HepG2 (cell line): ENCODE measurements around the gene SLC25A22. TPM values are rescaled to one million over a fixed set of nuclear protein-coding genes. Genes with fewer than 3 reads are reported as not detected.

Source experiments
- ATAC-seq: fragments of 200-7000 bp; cut with Tn5 transposase; 3 replicates; pipeline ENCODE4 v1.9.1; 2020; ENCODE audit warnings: mild to moderate bottlenecking, moderate library complexity
- BruUV-seq: library from RNA; stranded (reverse); fragments of 400-500 nt; replicated peaks from 2 replicates; lab custom pipeline; 2021; lab: Mats Ljungman, UMichigan
- CTCF ChIA-PET: fragments of 300-600 bp; formaldehyde crosslinking; extraction: SDS; loops from one replicate; lab custom pipeline; 2021; ENCODE audit warnings: low total read pairs, inconsistent platforms, low intra/inter-chr PET ratio; lab: Yijun Ruan, JAX
- POLR2A ChIA-PET: fragments of 350-600 bp; sonication (Branson Sonifier 250); formaldehyde crosslinking; loops from one replicate; lab custom pipeline; 2020; ENCODE audit warnings: antibody characterized with exemption, inconsistent platforms; lab: Yijun Ruan, JAX
- DNase-seq: peaks from one replicate; pipeline ENCODE4 v3.0.0-alpha.2; 2015; ENCODE audit warnings: low spot score
- FAIRE-seq: peaks from 3 replicates; lab custom pipeline; 2011; peaks lifted over from hg19 to GRCh38; lab: Jason Lieb, UNC
- H2AFZ ChIP-seq: one replicate; pipeline ENCODE4 v1.6.1; 2011; ENCODE audit warnings: low read length, inconsistent platforms
- H3K27ac ChIP-seq: fragments of 300-600 bp; 3 replicates; pipeline ENCODE4 v1.8.0; 2011; ENCODE audit warnings: mixed run types, mild to moderate bottlenecking, mixed read lengths, low read length, inconsistent platforms; ENCODE audit not compliant: insufficient read depth; ENCODE audit errors: extremely low read length
- H3K27me3 ChIP-seq, 2 experiments: fragments of 200-600 bp in 1 of 2; 2 replicates in 1 of 2; 3 replicates in 1 of 2; pipeline versions ENCODE4 v1.6.0 to v1.8.0; 2011; ENCODE audit warnings: low read length in 2 of 2, mild to moderate bottlenecking in 2 of 2, moderate library complexity in 2 of 2, inconsistent platforms in 1 of 2; ENCODE audit not compliant: insufficient read depth in 2 of 2, control insufficient read depth in 1 of 2
- H3K36me3 ChIP-seq, 2 experiments: fragments of 200-600 bp in 1 of 2; replicated peaks in 1 of 2; 2 replicates in 1 of 2; 3 replicates in 1 of 2; pipeline versions ENCODE4 v1.5.1 to v1.8.0; 2011; ENCODE audit warnings: low read length in 2 of 2, inconsistent platforms in 1 of 2; ENCODE audit not compliant: insufficient read depth in 2 of 2, control insufficient read depth in 1 of 2
- H3K4me1 ChIP-seq: 2 replicates; pipeline ENCODE4 v1.5.1; 2012; ENCODE audit warnings: low read length, inconsistent platforms; ENCODE audit not compliant: insufficient read depth
- H3K4me2 ChIP-seq: 2 replicates; pipeline ENCODE4 v1.6.0; 2011; ENCODE audit warnings: low read depth, low read length, inconsistent platforms
- H3K4me3 ChIP-seq, 3 experiments: fragments of 200-600 bp in 1 of 3; sonication (generic), shearing (Covaris generic) in 1 of 3; replicated peaks in 1 of 3; 2 replicates each; pipeline ENCODE4 v1.5.1; 2011 to 2016; ENCODE audit warnings: low read length in 3 of 3, inconsistent platforms in 2 of 3, low read depth in 2 of 3, mild to moderate bottlenecking in 2 of 3, control low read depth in 1 of 3, mixed read lengths in 1 of 3; ENCODE audit not compliant: insufficient read depth in 1 of 3
- H3K79me2 ChIP-seq: one replicate; pipeline ENCODE4 v1.6.1; 2011; ENCODE audit warnings: low read length, inconsistent platforms; ENCODE audit not compliant: insufficient read depth
- H3K9ac ChIP-seq: 2 replicates; pipeline ENCODE4 v1.6.0; 2011; ENCODE audit warnings: mild to moderate bottlenecking, low read depth, low read length, inconsistent platforms; ENCODE audit not compliant: insufficient read depth
- H3K9me3 ChIP-seq: 2 replicates; pipeline ENCODE4 v1.5.1; 2012; ENCODE audit warnings: mild to moderate bottlenecking, low read length
- H4K20me1 ChIP-seq: 2 replicates; pipeline ENCODE4 v1.6.0; 2011; ENCODE audit warnings: inconsistent platforms, mild to moderate bottlenecking, low read length, moderate library complexity; ENCODE audit not compliant: insufficient read depth
- ARNT2 ChIP-seq: sonication (generic); formaldehyde crosslinking; IDR thresholded peaks from 2 replicates; pipeline ENCODE4 v1.8.0; 2022; ENCODE audit warnings: mild to moderate bottlenecking, low read depth, missing genetic modification reagents, moderate library complexity
- GATAD2A ChIP-seq: IDR thresholded peaks from 2 replicates; pipeline ENCODE4 v1.6.1; 2016
- HNF4G ChIP-seq, 2 experiments: sonication (generic) in 1 of 2; formaldehyde crosslinking in 1 of 2; IDR thresholded peaks; 2 replicates each; pipeline versions ENCODE4 v1.4.0 to v1.6.1; 2011 to 2020; ENCODE audit warnings: borderline replicate concordance in 2 of 2, low read depth in 2 of 2, mild to moderate bottlenecking in 2 of 2, low read length in 1 of 2, missing genetic modification reagents in 1 of 2, moderate library complexity in 1 of 2
- JDP2 ChIP-seq: sonication (generic); formaldehyde crosslinking; IDR thresholded peaks from 2 replicates; pipeline ENCODE4 v1.8.1; 2022; ENCODE audit warnings: missing genetic modification reagents, borderline replicate concordance
- KDM1A ChIP-seq: IDR thresholded peaks from 2 replicates; pipeline ENCODE4 v1.6.1; 2016; ENCODE audit warnings: missing compliant biosample characterization
- POGZ ChIP-seq: sonication (generic); formaldehyde crosslinking; IDR thresholded peaks from 2 replicates; pipeline ENCODE4 v1.4.0; 2020; ENCODE audit warnings: mild to moderate bottlenecking, missing genetic modification reagents
- PTBP1 ChIP-seq: fragments of 200-400 bp; formaldehyde crosslinking; IDR thresholded peaks from 2 replicates; pipeline ENCODE4 v1.6.1; 2018; ENCODE audit warnings: low read length, low read depth; ENCODE audit not compliant: poor library complexity, severe bottlenecking
- SPEN ChIP-seq: sonication (generic); formaldehyde crosslinking; IDR thresholded peaks from 2 replicates; pipeline ENCODE4 v1.5.1; 2020; ENCODE audit warnings: low read depth, mild to moderate bottlenecking, missing genetic modification reagents
- SRSF9 ChIP-seq: fragments of 200-400 bp; formaldehyde crosslinking; IDR thresholded peaks from 2 replicates; pipeline ENCODE4 v1.6.1; 2018; ENCODE audit warnings: borderline replicate concordance, mild to moderate bottlenecking, low read depth, low read length; ENCODE audit not compliant: insufficient read depth, poor library complexity, severe bottlenecking
- TBX2 ChIP-seq: sonication (generic); formaldehyde crosslinking; IDR thresholded peaks from 2 replicates; pipeline ENCODE4 v1.5.0; 2020; ENCODE audit warnings: missing genetic modification reagents, mild to moderate bottlenecking, borderline replicate concordance
- TMF1 ChIP-seq: sonication (generic); formaldehyde crosslinking; IDR thresholded peaks from 2 replicates; pipeline ENCODE4 v1.8.1; 2022; ENCODE audit warnings: low read depth, missing genetic modification reagents
- ZNF180 ChIP-seq: sonication (generic); formaldehyde crosslinking; IDR thresholded peaks from 2 replicates; pipeline ENCODE4 v1.4.0; 2020; ENCODE audit warnings: low read depth, missing genetic modification reagents, borderline replicate concordance
- ZNF331 ChIP-seq: sonication (generic); formaldehyde crosslinking; IDR thresholded peaks from 2 replicates; pipeline ENCODE4 v1.4.0; 2020; ENCODE audit warnings: missing genetic modification reagents
- ZNF34 ChIP-seq: sonication (generic); formaldehyde crosslinking; IDR thresholded peaks from 2 replicates; pipeline ENCODE4 v1.4.0; 2020; ENCODE audit warnings: mild to moderate bottlenecking, missing genetic modification reagents, borderline replicate concordance
- ZNF354B ChIP-seq: sonication (generic); formaldehyde crosslinking; IDR thresholded peaks from 2 replicates; pipeline ENCODE4 v1.8.0; 2022; ENCODE audit warnings: mild to moderate bottlenecking, missing genetic modification reagents
- WGBS: methylation state at CpG from one replicate; pipeline ENCODE4 v1.1.6; 2017; ENCODE audit warnings: low lambda C conversion rate; 5-methylcytosine and 5-hydroxymethylcytosine counted together
- in situ Hi-C: cut with HindIII; loops from 2 replicates; pipeline ENCODE4 v1.10.0; 2017; ENCODE audit warnings: low pct_unique_long_range_greater_than_20kb; ENCODE audit not compliant: extremely low pct_ligation_motif_present
- intact Hi-C: fragments of 100-400 bp; cut with micrococcal nuclease; formaldehyde crosslinking; loops from one replicate; pipeline ENCODE4 v1.10.0; 2022; ENCODE audit not compliant: unreplicated experiment
- polyA plus RNA-seq, 8 experiments: library from polyadenylated mRNA; depleted of rRNA in 3 of 8; stranded (reverse) in 7 of 8; unstranded in 1 of 8; fragments of >200 nt; fragmentation: Illumina TruSeq in 4 of 8; extraction: Trizol in 4 of 8; gene quantifications; 2 replicates each; pipeline versions ENCODE4 v1.2.1 to v1.2.3, GENCODE V29; 2011 to 2016; ENCODE audit warnings: low read depth in 4 of 8, missing spikeins in 1 of 8, mixed read lengths in 1 of 8; ENCODE audit not compliant: insufficient read depth in 1 of 8
- total RNA-seq, 5 experiments: library from RNA; depleted of rRNA; stranded (reverse); fragments of >200 nt; fragmentation: Illumina TruSeq; extraction: Trizol; gene quantifications; 2 replicates each; pipeline ENCODE4 v1.2.3, GENCODE V29; 2016; ENCODE audit warnings: low read depth in 1 of 5
- TF ChIP-seq, protein P1 (sequence below): sonication (generic); formaldehyde crosslinking; IDR thresholded peaks from 2 replicates; pipeline ENCODE4 v1.8.1; 2022; ENCODE audit warnings: low read depth, mild to moderate bottlenecking, missing genetic modification reagents
- TF ChIP-seq, protein P2 (sequence below): IDR thresholded peaks from 2 replicates; pipeline ENCODE4 v1.6.1; 2016; ENCODE audit warnings: low read depth, borderline replicate concordance
- TF ChIP-seq, protein P3 (sequence below): sonication (generic); formaldehyde crosslinking; IDR thresholded peaks from 2 replicates; pipeline ENCODE4 v1.4.0; 2020; ENCODE audit warnings: low read depth, mild to moderate bottlenecking, missing genetic modification reagents

Gene SLC25A22
- total and polyA plus RNA-seq, 2 of the 13 experiments (the other 11 are each of a cell fraction or from before 2014, with no cell fraction given) = 12.4 to 19.2 TPM

GRCh38 chr11:809287-810039 lies 11.4 kb upstream of the SLC25A22 start, which contains the start of gene RPLP2:
Gene RPLP2, plus strand, starts transcription at chr11:809967. Its CDS starts 268 bp downstream, at chr11:810235.
- H3K4me2 ChIP-seq = peak within 1 kb of the TSS; percentile 97
- peak within 1 kb of the TSS; percentile 95 for H3K27ac ChIP-seq
- ChIA-PET CTCF (no interaction called here), POLR2A (interaction anchor here (0.6 to 2.7 kb wide), 20 partner anchors 10 to 364 kb away, joined by 3 to 127 read pairs (median 5); partner anchors contain the start of genes CEND1, CRACR2B, EPS8L2 and GATD1)
- ATAC-seq = peak; percentile 82
- peak; percentile 93 for DNase-seq
- H3K4me1 ChIP-seq = peaks cover 52% of the 10 kb centered on the region
- no TSS peak for BruUV-seq
- WGBS = 0% methylated on average over 2 of the region's 81 CpGs
- peak; percentile 60 for FAIRE-seq
- H3K9ac ChIP-seq = peak within 1 kb of the TSS; percentile 98
- in situ Hi-C loops (no loop called here), intact Hi-C loops (loop anchor here (5.0 kb wide), 1 partner anchor 33 kb away; the partner anchor contains the start of genes POLR2L and TSPAN4)
- peaks cover 24% of the 10 kb centered on the region for H4K20me1 ChIP-seq
- peaks cover 19 to 27% of the 10 kb centered on the region in 2 experiments for H3K36me3 ChIP-seq
- H3K79me2 ChIP-seq = peaks cover 36% of the 10 kb centered on the region
- peak within 1 kb of the TSS; percentile 97 to 100 (median 99) for H3K4me3 ChIP-seq
- H3K27me3 ChIP-seq = no peaks in the 10 kb centered on the region; a peak in 1 of 5 replicates
- H2AFZ ChIP-seq = no peak within 1 kb of the TSS
- H3K9me3 ChIP-seq = no peaks in the 10 kb centered on the region
- TF ChIP-seq, protein P1, sequence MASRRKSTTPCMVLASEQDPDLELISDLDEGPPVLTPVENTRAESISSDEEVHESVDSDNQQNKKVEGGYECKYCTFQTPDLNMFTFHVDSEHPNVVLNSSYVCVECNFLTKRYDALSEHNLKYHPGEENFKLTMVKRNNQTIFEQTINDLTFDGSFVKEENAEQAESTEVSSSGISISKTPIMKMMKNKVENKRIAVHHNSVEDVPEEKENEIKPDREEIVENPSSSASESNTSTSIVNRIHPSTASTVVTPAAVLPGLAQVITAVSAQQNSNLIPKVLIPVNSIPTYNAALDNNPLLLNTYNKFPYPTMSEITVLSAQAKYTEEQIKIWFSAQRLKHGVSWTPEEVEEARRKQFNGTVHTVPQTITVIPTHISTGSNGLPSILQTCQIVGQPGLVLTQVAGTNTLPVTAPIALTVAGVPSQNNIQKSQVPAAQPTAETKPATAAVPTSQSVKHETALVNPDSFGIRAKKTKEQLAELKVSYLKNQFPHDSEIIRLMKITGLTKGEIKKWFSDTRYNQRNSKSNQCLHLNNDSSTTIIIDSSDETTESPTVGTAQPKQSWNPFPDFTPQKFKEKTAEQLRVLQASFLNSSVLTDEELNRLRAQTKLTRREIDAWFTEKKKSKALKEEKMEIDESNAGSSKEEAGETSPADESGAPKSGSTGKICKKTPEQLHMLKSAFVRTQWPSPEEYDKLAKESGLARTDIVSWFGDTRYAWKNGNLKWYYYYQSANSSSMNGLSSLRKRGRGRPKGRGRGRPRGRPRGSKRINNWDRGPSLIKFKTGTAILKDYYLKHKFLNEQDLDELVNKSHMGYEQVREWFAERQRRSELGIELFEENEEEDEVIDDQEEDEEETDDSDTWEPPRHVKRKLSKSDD = peak; percentile 85
- peak; percentile 86; the same call in 1 of the 2 replicates for TF ChIP-seq TBX2 (CRISPR knock-in tag)
- peak; percentile 75; the same call in 1 of the 2 replicates for TF ChIP-seq ARNT2 (CRISPR knock-in tag)
- TF ChIP-seq ZNF331 (CRISPR knock-in tag) = no peak
- TF ChIP-seq HNF4G (IDR thresholded peaks at IDR 0.05; ENCODE audit: borderline replicate concordance, low read depth, low read length) = 0 out of 2 replicates have a peak, but pooled peaks have one; percentile 3
- TF ChIP-seq HNF4G (CRISPR knock-in tag; IDR thresholded peaks at IDR 0.05; ENCODE audit: borderline replicate concordance, low read depth) = no peak; the same call in 1 of the 2 replicates
- no peak for TF ChIP-seq ZNF180
- TF ChIP-seq ZNF354B = 0 out of 2 replicates have a peak, but pooled peaks have one; percentile 68
- TF ChIP-seq SPEN (CRISPR knock-in tag) = peak; percentile 89
- TF ChIP-seq ZNF34 (CRISPR knock-in tag) = peak; percentile 89
- TF ChIP-seq, protein P2, sequence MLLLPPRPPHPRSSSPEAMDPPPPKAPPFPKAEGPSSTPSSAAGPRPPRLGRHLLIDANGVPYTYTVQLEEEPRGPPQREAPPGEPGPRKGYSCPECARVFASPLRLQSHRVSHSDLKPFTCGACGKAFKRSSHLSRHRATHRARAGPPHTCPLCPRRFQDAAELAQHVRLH (CRISPR knock-in tag) = peak; percentile 76; the same call in 1 of the 2 replicates
- no peak; the same call in 1 of the 2 replicates for TF ChIP-seq GATAD2A (CRISPR knock-in tag)
- TF ChIP-seq TMF1 = peak; percentile 36; the same call in 1 of the 2 replicates
- peak; percentile 19 for TF ChIP-seq POGZ (CRISPR knock-in tag)
- TF ChIP-seq JDP2 (CRISPR knock-in tag) = no peak
- TF ChIP-seq, protein P3, sequence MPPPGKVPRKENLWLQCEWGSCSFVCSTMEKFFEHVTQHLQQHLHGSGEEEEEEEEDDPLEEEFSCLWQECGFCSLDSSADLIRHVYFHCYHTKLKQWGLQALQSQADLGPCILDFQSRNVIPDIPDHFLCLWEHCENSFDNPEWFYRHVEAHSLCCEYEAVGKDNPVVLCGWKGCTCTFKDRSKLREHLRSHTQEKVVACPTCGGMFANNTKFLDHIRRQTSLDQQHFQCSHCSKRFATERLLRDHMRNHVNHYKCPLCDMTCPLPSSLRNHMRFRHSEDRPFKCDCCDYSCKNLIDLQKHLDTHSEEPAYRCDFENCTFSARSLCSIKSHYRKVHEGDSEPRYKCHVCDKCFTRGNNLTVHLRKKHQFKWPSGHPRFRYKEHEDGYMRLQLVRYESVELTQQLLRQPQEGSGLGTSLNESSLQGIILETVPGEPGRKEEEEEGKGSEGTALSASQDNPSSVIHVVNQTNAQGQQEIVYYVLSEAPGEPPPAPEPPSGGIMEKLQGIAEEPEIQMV (CRISPR knock-in tag) = no peak; the same call in 1 of the 2 replicates
- TF ChIP-seq SRSF9 = no peak
- peak; percentile 88 for TF ChIP-seq PTBP1
- TF ChIP-seq KDM1A (CRISPR knock-in tag) = no peak
